Endothelial cell of umbilical vein (primary cell): ENCODE data around the gene KCTD13. TPM values are rescaled to one million over a fixed set of nuclear protein-coding genes. Genes with fewer than 3 reads are reported as not detected.

Source experiments
- BruUV-seq: library from RNA; stranded (reverse); fragments of 400-500 nt; replicated peaks from 2 replicates; lab custom pipeline; 2021; lab: Mats Ljungman, UMichigan
- CTCF ChIA-PET: fragments of 300-600, 350-600 bp; sonication (Branson Sonifier 250); formaldehyde crosslinking; loops from one replicate; lab custom pipeline; 2021; ENCODE audit warnings: antibody characterized with exemption, inconsistent platforms; lab: Charles Lee
- POLR2A ChIA-PET: fragments of 300-600, 350-600 bp; sonication (Branson Sonifier 250); formaldehyde crosslinking; loops from one replicate; lab custom pipeline; 2021; ENCODE audit warnings: antibody characterized with exemption, inconsistent platforms; lab: Charles Lee
- DNase-seq: peaks from one replicate; pipeline ENCODE4 v3.0.0-alpha.2; 2011; ENCODE audit warnings: low read depth, low spot score
- FAIRE-seq: peaks from 2 replicates; lab custom pipeline; 2011; peaks lifted over from hg19 to GRCh38; lab: Jason Lieb, UNC
- H2AFZ ChIP-seq: 2 replicates; pipeline ENCODE4 v1.6.0; 2012; ENCODE audit warnings: low read depth, low read length, control low read depth, inconsistent platforms
- H3K27ac ChIP-seq: 2 replicates; pipeline ENCODE4 v1.5.1; 2011; ENCODE audit warnings: low read depth, mild to moderate bottlenecking, control low read depth, low read length, moderate library complexity; ENCODE audit not compliant: insufficient read depth
- H3K27me3 ChIP-seq, 2 experiments: 2 replicates each; pipeline versions ENCODE4 v1.6.0 to v1.6.1; 2011; ENCODE audit warnings: low read length in 2 of 2, mixed read lengths in 1 of 2; ENCODE audit not compliant: control insufficient read depth in 2 of 2, insufficient read depth in 2 of 2
- H3K36me3 ChIP-seq, 2 experiments: 2 replicates in 1 of 2; 3 replicates in 1 of 2; pipeline ENCODE4 v1.5.1; 2011; ENCODE audit warnings: low read length in 2 of 2, mild to moderate bottlenecking in 1 of 2, moderate library complexity in 1 of 2; ENCODE audit not compliant: control insufficient read depth in 2 of 2, insufficient read depth in 2 of 2; ENCODE audit errors: extremely low read depth in 1 of 2
- H3K4me1 ChIP-seq: 3 replicates; pipeline ENCODE4 v1.5.1; 2011; ENCODE audit warnings: mild to moderate bottlenecking, low read length; ENCODE audit not compliant: control insufficient read depth, insufficient read depth; ENCODE audit errors: extremely low read depth
- H3K4me2 ChIP-seq: 2 replicates; pipeline ENCODE4 v1.6.1; 2011; ENCODE audit warnings: low read length, control low read depth, mixed read lengths; ENCODE audit not compliant: insufficient read depth
- H3K4me3 ChIP-seq, 3 experiments: fragments of 200-600 bp in 1 of 3; sonication (generic), shearing (Covaris generic) in 1 of 3; replicated peaks in 1 of 3; 2 replicates each; pipeline ENCODE4 v1.5.1; 2011 to 2016; ENCODE audit warnings: control low read depth in 3 of 3, low read length in 3 of 3, mild to moderate bottlenecking in 2 of 3, inconsistent platforms in 1 of 3, low read depth in 1 of 3, moderate library complexity in 1 of 3; ENCODE audit not compliant: insufficient read depth in 1 of 3
- H3K79me2 ChIP-seq: 2 replicates; pipeline ENCODE4 v1.6.0; 2012; ENCODE audit warnings: low read length, inconsistent platforms; ENCODE audit not compliant: control insufficient read depth, insufficient read depth
- H3K9ac ChIP-seq: replicated peaks from 2 replicates; pipeline ENCODE3; 2011; ENCODE audit warnings: low read length, control low read depth; ENCODE audit not compliant: insufficient read depth; ENCODE audit errors: extremely low read depth
- H3K9me1 ChIP-seq: replicated peaks from 3 replicates; pipeline ENCODE4 v1.6.0; 2011; ENCODE audit warnings: mild to moderate bottlenecking, low read length; ENCODE audit not compliant: control insufficient read depth, insufficient read depth; ENCODE audit errors: extremely low read depth
- H3K9me3 ChIP-seq: replicated peaks from 2 replicates; pipeline ENCODE4 v1.5.1; 2012; ENCODE audit warnings: low read length, inconsistent platforms; ENCODE audit not compliant: control insufficient read depth, insufficient read depth
- H4K20me1 ChIP-seq: replicated peaks from 2 replicates; pipeline ENCODE3; 2011; ENCODE audit warnings: mild to moderate bottlenecking, low read length; ENCODE audit not compliant: control insufficient read depth, insufficient read depth; ENCODE audit errors: extremely low read depth
- EZH2 ChIP-seq: IDR thresholded peaks from 2 replicates; pipeline ENCODE4 v1.6.1; 2012; ENCODE audit warnings: borderline replicate concordance, low read depth, mild to moderate bottlenecking, moderate library complexity, low read length, inconsistent platforms; ENCODE audit not compliant: severe bottlenecking
- FOS ChIP-seq: IDR thresholded peaks from 2 replicates; pipeline ENCODE4 v1.6.1; 2011; ENCODE audit warnings: mild to moderate bottlenecking, low read length, moderate library complexity, borderline replicate concordance; ENCODE audit not compliant: insufficient read depth
- GATA2 ChIP-seq: IDR thresholded peaks from 2 replicates; pipeline ENCODE4 v1.7.0; 2011; ENCODE audit warnings: low read depth, mild to moderate bottlenecking, moderate library complexity, mixed read lengths, low read length; ENCODE audit not compliant: insufficient read length, insufficient read depth
- JUN ChIP-seq: IDR thresholded peaks from 2 replicates; pipeline ENCODE4 v1.6.1; 2011; ENCODE audit warnings: borderline replicate concordance, low read depth; ENCODE audit not compliant: insufficient read length, insufficient read depth
- MYC ChIP-seq: IDR thresholded peaks from one replicate; pipeline ENCODE4 v1.6.1; 2011; ENCODE audit warnings: mild to moderate bottlenecking, low read depth, low read length
- POLR2A ChIP-seq: IDR thresholded peaks from 2 replicates; pipeline ENCODE4 v1.6.1; 2012; ENCODE audit warnings: low read depth, mild to moderate bottlenecking, control low read depth, low read length
- POLR2AphosphoS5 ChIP-seq: IDR thresholded peaks from 2 replicates; pipeline ENCODE4 v1.6.1; 2012; ENCODE audit warnings: low read depth, mild to moderate bottlenecking, control low read depth, low read length, moderate library complexity; ENCODE audit not compliant: insufficient read depth
- dilution Hi-C: fragments of 300-500 bp; cut with MboI; formaldehyde crosslinking; loops from one replicate; pipeline ENCODE4 v1.15.0; 2019; ENCODE audit warnings: low sequenced_read_pairs; ENCODE audit not compliant: extremely low pct_ligation_motif_present
- intact Hi-C: fragments of 100-400 bp; cut with micrococcal nuclease; formaldehyde crosslinking; loops from one replicate; pipeline ENCODE4 v1.10.0; 2022
- polyA plus RNA-seq, 4 experiments: library from polyadenylated mRNA; depleted of rRNA in 3 of 4; stranded (reverse) in 3 of 4; unstranded in 1 of 4; fragments of >200 nt; gene quantifications; 2 replicates each; pipeline versions ENCODE4 v1.2.1 to v1.2.3, GENCODE V29; 2011 to 2012; ENCODE audit warnings: missing spikeins in 1 of 4
- total RNA-seq: library from RNA; stranded (reverse); gene quantifications from 2 replicates; pipeline ENCODE4 v1.2.3, GENCODE V29; 2021
- TF ChIP-seq, protein P1 (sequence below), 2 donors: IDR thresholded peaks; 1 replicate in 1 of 2; 2 replicates in 1 of 2; pipeline ENCODE4 v1.5.1; 2011; ENCODE audit warnings: low read length in 2 of 2, mild to moderate bottlenecking in 2 of 2, moderate library complexity in 2 of 2, control low read depth in 1 of 2, inconsistent platforms in 1 of 2, low read depth in 1 of 2; ENCODE audit not compliant: insufficient read depth in 1 of 2; ENCODE audit errors: extremely low read depth in 1 of 2
- TF ChIP-seq, protein P2 (sequence below): IDR thresholded peaks from 2 replicates; pipeline ENCODE4 v1.6.1; 2011; ENCODE audit not compliant: insufficient read depth, insufficient read length

The KCTD13 gene
- total and polyA plus RNA-seq, 2 donors (not counting 3 experiments of a cell fraction or from before 2014, with no cell fraction given): 22.6 to 24.2 TPM

DNA sequence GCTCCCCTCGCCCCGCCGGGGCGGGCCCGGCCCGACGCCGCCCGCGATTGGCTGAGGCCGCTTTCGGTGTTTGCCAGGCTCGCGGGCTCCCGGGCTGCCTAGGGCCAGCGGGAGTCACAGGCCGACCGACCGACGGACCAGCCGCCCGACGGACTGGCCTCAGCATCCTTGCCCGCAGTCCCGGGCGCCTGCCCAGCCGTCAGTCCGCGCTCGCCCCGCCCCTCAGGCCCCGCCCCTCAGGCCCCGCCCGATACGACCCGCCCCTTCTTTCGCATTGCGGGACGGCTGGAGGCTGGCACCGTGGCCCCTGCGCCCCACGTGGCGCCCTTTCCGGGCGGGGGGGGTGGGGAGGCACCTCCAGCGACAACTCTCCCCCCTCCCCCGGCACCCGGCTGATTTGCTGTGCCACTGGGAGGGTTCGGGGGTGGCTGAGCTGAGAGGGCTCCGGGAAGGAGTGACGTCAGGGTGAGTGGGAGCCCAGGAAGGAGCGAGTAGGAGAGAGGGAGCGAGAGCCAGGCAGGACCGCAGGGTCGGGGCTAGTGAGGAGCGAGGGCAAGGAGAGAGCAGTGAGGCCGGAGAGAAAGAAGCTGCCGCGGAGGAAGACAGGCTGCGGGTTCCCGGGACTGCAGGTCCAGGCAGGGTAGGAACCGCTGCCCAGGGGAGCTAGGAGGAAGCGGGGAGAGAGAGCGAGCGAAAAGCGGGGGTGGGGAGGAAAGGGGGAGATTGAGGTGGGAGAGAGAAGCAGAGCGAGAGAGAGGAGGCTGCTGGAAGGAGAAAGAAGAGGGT, 25.7 kb downstream of the KCTD13 start, which contains the start of gene ASPHD1:
ASPHD1 (plus strand) TSS at position 387 of the 786 bp plus-strand sequence. CDS start 484 bp downstream, outside the sequence.
- peak within 1 kb of the TSS; percentile 81 for H2AFZ ChIP-seq
- peak within 1 kb of the TSS; percentile 80 for H3K4me2 ChIP-seq
- no peak within 1 kb of the TSS for H3K27ac ChIP-seq
- no peaks in the 10 kb centered on the region for H3K9me1 ChIP-seq
- FAIRE-seq (no peak), DNase-seq (peak; percentile 49)
- no peaks in the 10 kb centered on the region for H4K20me1 ChIP-seq
- TF ChIP-seq, protein P1, sequence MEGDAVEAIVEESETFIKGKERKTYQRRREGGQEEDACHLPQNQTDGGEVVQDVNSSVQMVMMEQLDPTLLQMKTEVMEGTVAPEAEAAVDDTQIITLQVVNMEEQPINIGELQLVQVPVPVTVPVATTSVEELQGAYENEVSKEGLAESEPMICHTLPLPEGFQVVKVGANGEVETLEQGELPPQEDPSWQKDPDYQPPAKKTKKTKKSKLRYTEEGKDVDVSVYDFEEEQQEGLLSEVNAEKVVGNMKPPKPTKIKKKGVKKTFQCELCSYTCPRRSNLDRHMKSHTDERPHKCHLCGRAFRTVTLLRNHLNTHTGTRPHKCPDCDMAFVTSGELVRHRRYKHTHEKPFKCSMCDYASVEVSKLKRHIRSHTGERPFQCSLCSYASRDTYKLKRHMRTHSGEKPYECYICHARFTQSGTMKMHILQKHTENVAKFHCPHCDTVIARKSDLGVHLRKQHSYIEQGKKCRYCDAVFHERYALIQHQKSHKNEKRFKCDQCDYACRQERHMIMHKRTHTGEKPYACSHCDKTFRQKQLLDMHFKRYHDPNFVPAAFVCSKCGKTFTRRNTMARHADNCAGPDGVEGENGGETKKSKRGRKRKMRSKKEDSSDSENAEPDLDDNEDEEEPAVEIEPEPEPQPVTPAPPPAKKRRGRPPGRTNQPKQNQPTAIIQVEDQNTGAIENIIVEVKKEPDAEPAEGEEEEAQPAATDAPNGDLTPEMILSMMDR (IDR thresholded peaks at IDR 0.05; ENCODE audit: extremely low read depth in 1 of 2, insufficient read depth in 1 of 2, low read depth in 1 of 2, low read length in 2 of 2): no peak
- TF ChIP-seq, protein P2, sequence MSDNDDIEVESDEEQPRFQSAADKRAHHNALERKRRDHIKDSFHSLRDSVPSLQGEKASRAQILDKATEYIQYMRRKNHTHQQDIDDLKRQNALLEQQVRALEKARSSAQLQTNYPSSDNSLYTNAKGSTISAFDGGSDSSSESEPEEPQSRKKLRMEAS: no peak
- no peak for TF ChIP-seq EZH2
- no peak for TF ChIP-seq POLR2AphosphoS5
- TF ChIP-seq MYC: no peak
- TF ChIP-seq POLR2A: no peak
- no peak for TF ChIP-seq GATA2
- no peak for TF ChIP-seq JUN
- TF ChIP-seq FOS: no peak
- H3K27me3 ChIP-seq: peaks cover 5 to 8% of the 10 kb centered on the region in 2 experiments
- dilution Hi-C loops (no loop called here), intact Hi-C loops (loop anchor here (10.0 kb wide), 1 partner anchor 75 kb away; the partner anchor contains the start of gene MVP)
- H3K79me2 ChIP-seq: no peaks in the 10 kb centered on the region
- BruUV-seq: no TSS peak
- H3K9me3 ChIP-seq: no peaks in the 10 kb centered on the region
- POLR2A ChIA-PET: interaction anchor here (0.9 to 1.5 kb wide), 2 partner anchors 26 to 73 kb away, joined by 3 read pairs; partner anchors contain the start of genes KCTD13 and TAOK2
- peaks cover 5% of the 10 kb centered on the region for H3K4me1 ChIP-seq
- no peak within 1 kb of the TSS for H3K9ac ChIP-seq
- CTCF ChIA-PET: interaction anchor here (0.7 to 2.1 kb wide), 17 partner anchors 8 to 200 kb away, joined by 3 to 9 read pairs (median 4); partner anchors contain the start of genes CDIPT, KCTD13, PAGR1 and TMEM219
- H3K4me3 ChIP-seq: peak within 1 kb of the TSS; percentile 26 to 46 (median 46)
- H3K36me3 ChIP-seq: no peaks in the 10 kb centered on the region
